KOPT-K1 (cell line): ENCODE data around the gene PRKG1.
"Not testable (repeated sequence)": the region's sequence is repeated elsewhere in the genome, so short reads cannot be mapped to it uniquely, and the experiment has no call there.

Source experiments
- H3K27ac ChIP-seq: fragments of 200-600 bp; sonication (generic); 2 replicates; pipeline ENCODE4 v1.5.1; 2016; ENCODE audit warnings: antibody characterized with exemption, mild to moderate bottlenecking, low read depth, low read length; ENCODE audit not compliant: poor library complexity, severe bottlenecking
- H3K36me3 ChIP-seq: fragments of 200-600 bp; sonication (generic); 2 replicates; pipeline ENCODE4 v1.5.1; 2017; ENCODE audit warnings: antibody characterized with exemption, mild to moderate bottlenecking, low read length, moderate library complexity; ENCODE audit not compliant: insufficient read depth
- H3K9me3 ChIP-seq: fragments of 200-600 bp; sonication (generic); 2 replicates; pipeline ENCODE4 v1.5.1; 2017; ENCODE audit warnings: antibody characterized with exemption, low read length, mild to moderate bottlenecking; ENCODE audit not compliant: insufficient read depth, poor library complexity, severe bottlenecking

The PRKG1 gene

GRCh38 chr10:51711519-51711891 is 637.2 kb downstream of the PRKG1 start:
- no peaks in the 10 kb centered on the region for H3K36me3 ChIP-seq

GRCh38 chr10:51716981-51717380 is 642.7 kb downstream of the PRKG1 start:
- H3K9me3 ChIP-seq: no peaks in the 10 kb centered on the region
- H3K27ac ChIP-seq: no peak overlapping the region

More at GRCh38 chr10:51711519-51711891, 637.2 kb downstream of the PRKG1 start:
- Histone ChIP-seq H3K27ac (no peak overlapping the region), H3K9me3 (no peaks in the 10 kb centered on the region)

GRCh38 chr10:51718804-51719291 is 644.6 kb downstream of the PRKG1 start:
- Histone ChIP-seq H3K36me3 (no peaks in the 10 kb centered on the region), H3K9me3 (no peaks in the 10 kb centered on the region), H3K27ac (no peak overlapping the region)

More at GRCh38 chr10:51716981-51717380, 642.7 kb downstream of the PRKG1 start:
- H3K36me3 ChIP-seq: no peaks in the 10 kb centered on the region

GRCh38 chr10:51724038-51724437 is 649.8 kb downstream of the PRKG1 start:
- Histone ChIP-seq H3K27ac (no peak overlapping the region), H3K9me3 (no peaks in the 10 kb centered on the region), H3K36me3 (no peaks in the 10 kb centered on the region)

- Histone ChIP-seq H3K36me3 (no peaks in the 10 kb centered on the region), H3K27ac (no peak overlapping the region), H3K9me3 (no peaks in the 10 kb centered on the region)
Measured at GRCh38 chr10:51729822-51730555, 655.7 kb downstream of the PRKG1 start.

GRCh38 chr10:51733057-51733456 is 658.8 kb downstream of the PRKG1 start:
- Histone ChIP-seq H3K36me3 (no peaks in the 10 kb centered on the region), H3K9me3 (no peaks in the 10 kb centered on the region), H3K27ac (no peak overlapping the region)

GRCh38 chr10:51743146-51743545 is 668.9 kb downstream of the PRKG1 start:
- H3K27ac ChIP-seq: no peak overlapping the region
- H3K9me3 ChIP-seq: no peaks in the 10 kb centered on the region
- H3K36me3 ChIP-seq: no peaks in the 10 kb centered on the region

GRCh38 chr10:51744235-51745000 is 670.1 kb downstream of the PRKG1 start:
- H3K9me3 ChIP-seq: no peaks in the 10 kb centered on the region

DNA sequence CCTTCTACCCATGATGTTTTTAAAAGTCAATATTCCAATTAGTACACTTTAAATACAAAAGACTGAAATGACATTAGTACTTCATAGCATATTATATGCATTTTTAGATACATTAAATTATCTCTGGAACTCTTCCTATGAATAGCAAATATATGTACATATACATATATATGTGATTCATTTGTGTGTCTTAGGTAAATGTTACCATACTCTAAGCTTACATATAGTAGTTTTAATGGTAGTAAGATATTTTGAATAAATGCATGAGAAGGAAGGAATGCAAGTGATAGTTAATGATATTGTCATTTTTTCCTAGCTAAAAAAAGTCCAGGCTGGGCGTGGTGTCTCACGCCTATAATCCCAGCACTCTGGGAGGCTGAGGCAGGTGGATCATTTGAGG is 671.1 kb downstream of the PRKG1 start:
- no peak overlapping the region for H3K27ac ChIP-seq
- H3K36me3 ChIP-seq: no peaks in the 10 kb centered on the region
- no peaks in the 10 kb centered on the region for H3K9me3 ChIP-seq

More at GRCh38 chr10:51744235-51745000, 670.1 kb downstream of the PRKG1 start:
- H3K36me3 ChIP-seq: no peaks in the 10 kb centered on the region
- H3K27ac ChIP-seq: no peak overlapping the region

- Histone ChIP-seq H3K27ac (no peak overlapping the region), H3K36me3 (no peaks in the 10 kb centered on the region), H3K9me3 (no peaks in the 10 kb centered on the region)
Measured at GRCh38 chr10:51747216-51747615, 672.9 kb downstream of the PRKG1 start.

- H3K36me3 ChIP-seq: no peaks in the 10 kb centered on the region
- no peak overlapping the region for H3K27ac ChIP-seq
- H3K9me3 ChIP-seq: no peaks in the 10 kb centered on the region
Measured at GRCh38 chr10:51748959-51749358, 674.7 kb downstream of the PRKG1 start.

DNA sequence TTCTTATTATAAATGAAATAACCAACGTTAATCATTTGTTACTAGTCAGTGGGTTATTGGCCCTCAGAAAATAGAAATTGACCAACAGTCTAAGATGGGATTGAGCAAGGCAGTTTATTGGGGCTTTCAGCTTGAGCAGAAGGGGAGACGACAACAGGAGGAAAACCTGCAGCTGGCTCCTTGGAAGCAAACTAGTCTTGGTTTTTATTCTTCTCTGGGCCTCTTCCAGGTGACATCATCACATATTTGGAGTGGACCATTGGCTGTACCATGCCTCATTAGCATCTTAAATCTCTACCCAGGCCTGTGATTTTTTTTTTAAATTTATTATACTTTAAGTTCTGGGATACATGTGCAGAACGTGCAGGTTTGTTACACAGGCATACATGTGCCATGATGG is 684.1 kb downstream of the PRKG1 start:
- no peak overlapping the region for H3K27ac ChIP-seq
- H3K36me3 ChIP-seq: no peaks in the 10 kb centered on the region
- H3K9me3 ChIP-seq: no peaks in the 10 kb centered on the region

DNA sequence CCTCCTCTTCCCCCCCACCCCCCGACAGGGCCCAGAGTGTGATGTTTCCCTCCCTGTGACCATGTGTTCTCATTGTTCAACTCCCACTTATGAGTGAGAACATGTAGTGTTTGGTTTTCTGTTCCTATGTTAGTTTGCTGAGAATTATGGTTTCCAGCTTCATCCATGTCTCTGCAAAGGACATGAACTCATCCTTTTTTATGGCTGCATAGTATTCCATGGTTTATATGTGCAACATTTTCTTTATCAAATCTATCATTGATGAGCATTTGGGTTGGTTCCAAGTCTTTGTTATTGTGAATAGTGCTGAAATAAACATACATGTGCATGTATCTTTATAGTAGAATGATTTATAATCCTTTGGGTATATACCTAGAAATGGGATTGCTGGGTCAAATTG is 684.6 kb downstream of the PRKG1 start:
- H3K36me3 ChIP-seq, H3K27ac ChIP-seq, H3K9me3 ChIP-seq: not testable (repeated sequence)

GRCh38 chr10:51759896-51760534 is 685.7 kb downstream of the PRKG1 start:
- Histone ChIP-seq H3K36me3 (no peaks in the 10 kb centered on the region), H3K27ac (no peak overlapping the region), H3K9me3 (no peaks in the 10 kb centered on the region)
